ENCODE measurements around the gene SCART1.
"Not testable (repeated sequence)": the region's sequence is repeated elsewhere in the genome, so short reads cannot be mapped to it uniquely, and the experiment has no call there.

The SCART1 gene

DNA sequence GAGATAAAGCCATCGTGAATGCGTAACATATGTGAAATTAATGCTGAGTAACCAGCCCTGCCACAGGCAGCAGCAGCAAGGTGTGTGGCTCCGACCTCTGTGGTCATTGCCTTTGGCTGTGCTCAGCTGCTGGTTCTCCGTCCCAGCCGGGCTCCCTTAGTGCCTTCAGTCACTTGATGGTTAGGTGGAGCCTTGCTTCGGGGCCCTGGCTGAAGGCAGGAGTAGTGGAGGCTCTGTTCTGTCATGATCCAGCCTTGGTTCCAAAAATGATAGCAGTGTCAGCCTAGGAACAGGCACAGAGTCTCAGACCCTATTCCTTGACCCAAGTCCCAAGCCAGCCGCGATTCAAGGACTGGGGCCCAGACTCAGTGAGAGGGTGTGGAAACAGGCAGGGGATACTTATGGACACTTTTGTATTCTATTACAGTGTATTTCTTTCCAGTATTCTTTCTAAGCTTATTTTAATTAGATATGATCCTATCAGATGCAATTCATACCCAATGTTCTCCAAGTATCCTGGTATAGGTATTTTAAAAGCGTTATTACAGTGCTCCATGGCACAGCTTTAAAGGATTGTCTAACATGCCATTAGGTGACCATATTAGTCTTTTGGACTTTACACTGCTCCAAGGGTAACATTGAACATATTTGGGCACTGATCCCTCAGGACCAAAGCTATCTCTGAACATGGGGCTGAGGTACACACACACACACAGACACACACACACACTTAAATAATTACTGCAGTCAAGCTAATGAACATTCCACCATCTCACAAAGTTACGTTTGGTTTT, 9.0 kb downstream of the SCART1 start:
- Histone ChIP-seq H3K9ac (ENCODE audit: low read depth in 1 of 2, low read length in 2 of 2) (no peak overlapping the region), H3K27ac (ENCODE audit: low read depth in 2 of 2, low read length in 2 of 2) (no peak overlapping the region), H3K4me1 (ENCODE audit: control insufficient read depth in 2 of 2, insufficient read depth in 2 of 2, low read length in 2 of 2) (no peaks in the 10 kb centered on the region), H3K9me3 (ENCODE audit: control insufficient read depth in 2 of 2, low read length in 2 of 2) (no peaks in the 10 kb centered on the region), H3K27me3 (ENCODE audit: control insufficient read depth in 2 of 2, insufficient read depth in 2 of 2, low read length in 2 of 2) (no peaks in the 10 kb centered on the region), H3K4me3 (ENCODE audit: low read length in 2 of 2) (no peak overlapping the region), H3K36me3 (ENCODE audit: control insufficient read depth in 2 of 2, insufficient read depth in 2 of 2, low read length in 2 of 2) (no peaks in the 10 kb centered on the region)

DNA sequence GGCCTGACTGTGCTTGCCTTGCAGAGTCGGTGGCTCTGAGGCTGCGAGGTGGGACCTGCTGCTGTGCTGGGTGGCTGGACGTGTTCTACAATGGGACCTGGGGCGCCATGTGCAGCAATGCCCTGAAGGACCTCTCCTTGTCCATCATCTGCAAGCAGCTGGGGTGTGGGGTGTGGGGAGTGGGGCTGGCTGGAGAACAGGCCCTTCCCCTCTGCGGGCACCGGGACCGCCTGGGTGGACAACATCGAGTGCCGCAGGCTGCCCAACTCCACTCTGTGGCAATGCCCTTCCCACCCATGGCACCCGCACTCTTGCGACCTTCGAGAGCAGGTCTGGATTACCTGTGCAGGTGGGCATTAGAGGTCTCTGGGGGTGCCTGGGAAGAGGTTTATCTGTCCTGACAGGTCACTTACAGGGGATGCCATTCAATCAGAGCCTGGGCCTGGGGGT, 10.9 kb downstream of the SCART1 start:
- no peak overlapping the region for H3K27ac ChIP-seq (ENCODE audit: low read depth in 2 of 2, low read length in 2 of 2)
- H3K4me1 ChIP-seq (ENCODE audit: control insufficient read depth in 2 of 2, insufficient read depth in 2 of 2, low read length in 2 of 2), result no peaks in the 10 kb centered on the region
- H3K4me3 ChIP-seq (ENCODE audit: low read length in 2 of 2), result no peak overlapping the region
- H3K9ac ChIP-seq (ENCODE audit: low read depth in 1 of 2, low read length in 2 of 2), result no peak overlapping the region
- no peaks in the 10 kb centered on the region for H3K27me3 ChIP-seq (ENCODE audit: control insufficient read depth in 2 of 2, insufficient read depth in 2 of 2, low read length in 2 of 2)
- no peaks in the 10 kb centered on the region for H3K36me3 ChIP-seq (ENCODE audit: control insufficient read depth in 2 of 2, insufficient read depth in 2 of 2, low read length in 2 of 2)
- H3K9me3 ChIP-seq (ENCODE audit: control insufficient read depth in 2 of 2, low read length in 2 of 2), result no peaks in the 10 kb centered on the region

DNA sequence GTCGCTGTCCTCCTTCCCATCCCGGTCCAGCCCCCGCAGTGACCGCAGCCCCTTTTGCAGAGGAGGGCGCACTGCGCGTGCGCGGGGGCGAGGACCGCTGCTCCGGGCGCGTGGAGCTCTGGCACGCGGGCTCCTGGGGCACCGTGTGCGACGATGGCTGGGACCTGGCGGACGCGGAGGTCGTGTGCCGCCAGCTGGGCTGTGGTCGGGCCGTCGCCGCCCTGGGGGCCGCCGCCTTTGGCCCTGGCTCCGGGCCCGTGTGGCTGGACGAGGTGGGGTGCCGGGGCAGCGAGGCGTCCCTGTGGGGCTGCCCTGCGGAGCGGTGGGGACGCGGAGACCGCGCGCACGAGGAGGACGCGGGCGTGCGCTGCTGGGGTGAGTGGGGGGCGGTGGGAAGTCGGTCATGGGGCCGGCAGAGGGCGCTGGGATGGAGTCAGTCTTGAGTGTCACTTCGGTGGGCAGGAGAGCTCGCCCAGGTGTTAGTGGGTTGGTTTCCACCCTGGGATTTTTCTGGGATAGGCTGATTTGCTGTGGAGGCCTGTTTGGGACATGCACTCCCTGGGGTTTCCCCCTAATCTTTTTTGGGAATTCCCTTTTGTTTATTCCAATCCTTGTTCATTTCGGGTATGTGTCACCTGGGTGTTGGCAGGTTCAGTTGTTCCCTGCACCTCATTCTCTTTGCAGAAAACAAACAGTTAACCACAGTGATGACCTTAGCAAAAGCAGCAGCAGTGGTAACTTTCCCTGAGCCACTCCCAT, 11.6 kb downstream of the SCART1 start:
- Histone ChIP-seq H3K36me3 (ENCODE audit: control insufficient read depth in 2 of 2, insufficient read depth in 2 of 2, low read length in 2 of 2) (no peaks in the 10 kb centered on the region), H3K9me3 (ENCODE audit: control insufficient read depth in 2 of 2, low read length in 2 of 2) (no peaks in the 10 kb centered on the region), H3K4me3 (ENCODE audit: low read length in 2 of 2) (no peak overlapping the region), H3K27me3 (ENCODE audit: control insufficient read depth in 2 of 2, insufficient read depth in 2 of 2, low read length in 2 of 2) (no peaks in the 10 kb centered on the region), H3K4me1 (ENCODE audit: control insufficient read depth in 2 of 2, insufficient read depth in 2 of 2, low read length in 2 of 2) (no peaks in the 10 kb centered on the region), H3K9ac (ENCODE audit: low read depth in 1 of 2, low read length in 2 of 2) (no peak overlapping the region), H3K27ac (ENCODE audit: low read depth in 2 of 2, low read length in 2 of 2) (no peak overlapping the region)

DNA sequence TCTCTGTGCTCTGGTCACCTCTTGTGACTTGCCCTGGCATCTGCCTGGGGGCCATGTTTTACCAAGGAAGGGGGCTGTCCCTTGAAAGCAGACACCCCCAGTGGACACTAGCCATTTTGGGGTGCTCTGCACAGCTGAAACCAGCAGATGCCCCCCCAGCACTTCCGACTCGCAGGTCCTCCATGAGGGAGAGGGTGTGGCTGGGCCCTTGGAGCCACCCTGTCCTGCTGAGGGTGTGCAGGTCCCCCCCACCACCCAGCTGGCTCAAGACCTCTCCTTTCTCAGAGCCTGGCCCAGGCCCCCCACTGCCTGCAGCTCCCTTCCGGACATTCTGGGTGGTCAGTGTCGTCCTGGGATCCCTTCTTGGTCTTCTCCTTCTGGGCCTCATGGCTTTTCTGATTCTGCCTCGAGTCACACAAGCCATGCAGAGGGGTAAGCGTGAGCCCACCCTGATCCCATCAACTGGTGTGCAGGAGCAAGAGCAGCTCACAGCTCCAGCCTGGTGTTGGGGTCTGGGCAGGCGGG, 12.3 kb downstream of the SCART1 start:
- no peaks in the 10 kb centered on the region for H3K9me3 ChIP-seq (ENCODE audit: control insufficient read depth in 2 of 2, low read length in 2 of 2)
- H3K27me3 ChIP-seq (ENCODE audit: control insufficient read depth in 2 of 2, insufficient read depth in 2 of 2, low read length in 2 of 2), result no peaks in the 10 kb centered on the region
- H3K4me1 ChIP-seq (ENCODE audit: control insufficient read depth in 2 of 2, insufficient read depth in 2 of 2, low read length in 2 of 2), result no peaks in the 10 kb centered on the region
- no peak overlapping the region for H3K4me3 ChIP-seq (ENCODE audit: low read length in 2 of 2)
- no peak overlapping the region for H3K27ac ChIP-seq (ENCODE audit: low read depth in 2 of 2, low read length in 2 of 2)
- no peak overlapping the region for H3K9ac ChIP-seq (ENCODE audit: low read depth in 1 of 2, low read length in 2 of 2)
- no peaks in the 10 kb centered on the region for H3K36me3 ChIP-seq (ENCODE audit: control insufficient read depth in 2 of 2, insufficient read depth in 2 of 2, low read length in 2 of 2)

DNA sequence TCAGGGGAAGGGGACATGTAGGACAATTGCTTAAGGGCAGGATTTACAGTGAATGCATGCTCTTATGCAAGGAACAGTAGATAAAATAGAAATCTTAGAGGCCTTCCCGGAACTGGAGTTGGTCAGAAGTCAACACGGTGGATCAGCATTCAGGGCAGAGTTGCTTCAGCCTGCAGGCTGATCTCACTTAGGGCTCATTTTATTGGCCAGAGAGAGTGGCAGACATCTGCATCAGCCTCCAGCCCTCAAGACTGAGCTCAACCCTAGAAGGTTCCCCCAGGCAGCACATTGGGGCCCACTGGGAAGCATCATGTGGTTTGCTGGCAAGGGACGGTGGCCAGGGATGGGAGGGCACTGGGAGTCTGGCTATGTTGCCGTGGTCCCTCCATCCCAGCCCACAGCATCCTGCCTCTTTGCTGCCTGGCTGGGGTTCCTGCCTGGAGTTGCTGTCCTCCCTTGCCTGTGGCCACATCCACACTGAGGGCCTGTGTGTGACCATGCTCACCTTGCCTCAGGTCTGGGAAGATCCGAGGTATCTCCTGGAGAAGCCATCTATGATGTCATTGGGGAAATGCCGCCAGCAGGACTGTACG, 13.0 kb downstream of the SCART1 start:
- no peaks in the 10 kb centered on the region for H3K9me3 ChIP-seq (ENCODE audit: control insufficient read depth in 2 of 2, low read length in 2 of 2)
- no peaks in the 10 kb centered on the region for H3K27me3 ChIP-seq (ENCODE audit: control insufficient read depth in 2 of 2, insufficient read depth in 2 of 2, low read length in 2 of 2)
- H3K4me1 ChIP-seq (ENCODE audit: control insufficient read depth in 2 of 2, insufficient read depth in 2 of 2, low read length in 2 of 2), result no peaks in the 10 kb centered on the region
- no peak overlapping the region for H3K9ac ChIP-seq (ENCODE audit: low read depth in 1 of 2, low read length in 2 of 2)
- H3K36me3 ChIP-seq (ENCODE audit: control insufficient read depth in 2 of 2, insufficient read depth in 2 of 2, low read length in 2 of 2), result no peaks in the 10 kb centered on the region
- H3K27ac ChIP-seq (ENCODE audit: low read depth in 2 of 2, low read length in 2 of 2), result no peak overlapping the region
- no peak overlapping the region for H3K4me3 ChIP-seq (ENCODE audit: low read length in 2 of 2)

DNA sequence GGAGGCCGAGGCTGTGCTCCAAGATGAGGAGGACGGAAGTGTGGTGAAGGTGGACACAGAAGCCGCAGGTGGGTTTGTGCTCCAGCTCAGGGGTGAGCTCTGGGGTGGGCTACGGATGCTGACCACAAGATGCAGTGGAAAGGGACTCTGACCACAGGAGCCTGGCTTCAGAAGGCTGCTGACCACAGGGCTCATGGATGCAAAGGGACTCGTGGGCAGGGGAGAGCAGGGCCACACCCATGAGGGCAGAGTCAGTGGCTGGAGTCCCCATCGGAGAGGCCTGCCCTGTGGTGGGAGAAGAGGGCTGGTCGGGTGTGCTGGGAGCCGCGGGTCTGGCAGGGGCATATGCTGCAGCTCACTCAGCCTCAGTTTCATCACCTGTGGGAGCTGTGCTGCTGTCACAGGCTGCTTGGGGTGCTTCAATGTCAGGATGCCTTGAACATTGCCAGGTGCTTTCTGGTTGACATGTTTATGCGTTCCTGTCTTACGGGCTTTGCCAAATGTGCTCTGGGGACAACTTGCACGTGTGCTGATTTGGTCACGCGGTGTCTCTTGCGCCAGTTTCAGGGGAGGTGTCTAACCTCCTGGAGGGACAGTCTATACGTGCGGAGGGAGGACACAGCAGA, 13.7 kb downstream of the SCART1 start:
- Histone ChIP-seq H3K4me3 (ENCODE audit: low read length in 2 of 2) (no peak overlapping the region), H3K9me3 (ENCODE audit: control insufficient read depth in 2 of 2, low read length in 2 of 2) (no peaks in the 10 kb centered on the region), H3K36me3 (ENCODE audit: control insufficient read depth in 2 of 2, insufficient read depth in 2 of 2, low read length in 2 of 2) (no peaks in the 10 kb centered on the region)

DNA sequence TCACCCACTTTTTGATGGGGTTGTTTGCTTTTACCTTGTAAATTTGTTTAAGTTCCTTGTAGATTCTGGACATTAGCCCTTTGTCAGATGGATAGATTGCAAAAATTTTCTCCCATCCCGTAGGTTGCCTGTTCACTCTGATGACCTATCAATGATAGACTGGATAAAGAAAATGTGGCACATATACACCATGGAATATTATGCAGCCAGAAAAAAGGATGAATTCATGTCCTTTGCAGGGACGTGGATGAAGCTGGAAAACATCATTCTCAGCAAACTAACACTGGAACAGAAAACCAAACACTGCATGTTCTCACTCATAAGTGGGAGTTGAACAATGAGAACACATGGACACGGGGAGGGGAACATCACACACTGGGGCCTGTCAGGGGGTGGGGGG, 15.5 kb downstream of the SCART1 start:
- not testable (repeated sequence) for H3K36me3 ChIP-seq (ENCODE audit: control insufficient read depth in 2 of 2, insufficient read depth in 2 of 2, low read length in 2 of 2); H3K27ac ChIP-seq (ENCODE audit: low read depth in 2 of 2, low read length in 2 of 2); H3K9me3 ChIP-seq (ENCODE audit: control insufficient read depth in 2 of 2, low read length in 2 of 2); H3K9ac ChIP-seq (ENCODE audit: low read depth in 1 of 2, low read length in 2 of 2); H3K4me1 ChIP-seq (ENCODE audit: control insufficient read depth in 2 of 2, insufficient read depth in 2 of 2, low read length in 2 of 2); H3K4me3 ChIP-seq (ENCODE audit: low read length in 2 of 2); H3K27me3 ChIP-seq (ENCODE audit: control insufficient read depth in 2 of 2, insufficient read depth in 2 of 2, low read length in 2 of 2)

More for the DNA sequence above, 13.7 kb downstream of the SCART1 start:
- no peak overlapping the region for H3K9ac ChIP-seq (ENCODE audit: low read depth in 1 of 2, low read length in 2 of 2)
- no peaks in the 10 kb centered on the region for H3K27me3 ChIP-seq (ENCODE audit: control insufficient read depth in 2 of 2, insufficient read depth in 2 of 2, low read length in 2 of 2)
- no peaks in the 10 kb centered on the region for H3K4me1 ChIP-seq (ENCODE audit: control insufficient read depth in 2 of 2, insufficient read depth in 2 of 2, low read length in 2 of 2)
- H3K27ac ChIP-seq (ENCODE audit: low read depth in 2 of 2, low read length in 2 of 2), result no peak overlapping the region

DNA sequence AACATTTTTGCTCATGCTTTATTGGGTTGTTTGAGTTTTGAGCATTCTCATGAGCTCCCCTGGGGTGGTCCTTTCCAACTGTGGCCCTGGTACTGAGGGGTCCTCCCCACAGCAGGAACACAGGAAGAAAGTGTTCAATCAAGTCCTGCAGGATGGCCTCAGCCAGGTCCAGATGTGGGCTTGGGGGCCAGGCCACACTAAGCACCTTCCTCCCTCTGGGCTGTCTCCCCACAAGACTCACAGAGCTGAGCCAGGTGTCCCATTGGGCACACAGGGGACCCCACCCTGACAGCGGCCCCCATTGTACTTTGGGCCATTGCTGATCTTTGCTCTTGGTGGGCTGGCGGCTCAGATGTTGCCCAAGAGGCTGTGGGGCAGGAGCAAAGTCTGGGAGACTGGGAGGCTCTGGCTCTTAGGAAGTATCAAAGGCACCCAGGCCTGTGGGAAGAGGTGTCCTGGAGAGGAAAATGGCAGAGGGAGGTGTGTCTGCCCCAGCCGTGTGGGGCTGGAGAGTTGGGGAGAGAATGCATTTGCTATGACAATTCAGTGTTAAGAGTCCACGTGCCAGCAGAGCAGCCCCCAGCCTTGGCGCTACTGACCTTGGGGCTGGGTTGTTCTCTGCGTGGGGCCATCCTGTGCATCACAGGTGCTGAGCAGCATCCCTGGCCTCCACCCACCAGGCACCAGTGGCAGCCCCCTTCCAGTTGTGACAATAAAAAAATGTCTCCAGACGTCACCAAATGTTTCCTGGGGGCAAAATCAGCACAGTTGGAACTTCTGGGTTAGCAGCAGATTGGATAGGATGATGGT, 17.8 kb downstream of the SCART1 start:
- H3K27ac ChIP-seq (ENCODE audit: low read depth in 2 of 2, low read length in 2 of 2), result no peak overlapping the region
- no peak overlapping the region for H3K9ac ChIP-seq (ENCODE audit: low read depth in 1 of 2, low read length in 2 of 2)
- H3K4me1 ChIP-seq (ENCODE audit: control insufficient read depth in 2 of 2, insufficient read depth in 2 of 2, low read length in 2 of 2), result no peaks in the 10 kb centered on the region
- no peaks in the 10 kb centered on the region for H3K9me3 ChIP-seq (ENCODE audit: control insufficient read depth in 2 of 2, low read length in 2 of 2)
- no peak overlapping the region for H3K4me3 ChIP-seq (ENCODE audit: low read length in 2 of 2)
- no peaks in the 10 kb centered on the region for H3K36me3 ChIP-seq (ENCODE audit: control insufficient read depth in 2 of 2, insufficient read depth in 2 of 2, low read length in 2 of 2)
- no peaks in the 10 kb centered on the region for H3K27me3 ChIP-seq (ENCODE audit: control insufficient read depth in 2 of 2, insufficient read depth in 2 of 2, low read length in 2 of 2)

DNA sequence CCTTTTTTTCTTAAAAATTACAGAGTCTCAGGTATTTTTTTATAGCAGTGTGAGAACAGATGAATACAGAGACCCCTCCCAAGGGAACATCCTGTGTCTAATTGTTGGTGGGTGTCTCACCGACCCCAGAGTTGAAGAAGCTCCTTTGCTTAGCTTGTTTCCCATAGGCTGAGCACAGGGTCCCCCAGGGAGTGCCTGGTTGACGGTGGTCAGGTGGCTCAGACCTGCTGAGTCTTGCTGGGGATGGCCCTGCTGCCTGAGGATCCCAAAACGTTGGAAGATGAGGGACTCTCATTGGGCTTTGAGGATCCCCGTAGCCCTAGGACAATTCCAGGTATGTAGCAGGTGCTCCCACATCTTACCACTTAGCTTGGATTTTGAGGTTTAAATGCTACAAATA, 19.5 kb downstream of the SCART1 start:
- no peak overlapping the region for H3K4me3 ChIP-seq (ENCODE audit: low read length in 2 of 2)
- H3K27ac ChIP-seq (ENCODE audit: low read depth in 2 of 2, low read length in 2 of 2), result no peak overlapping the region
- H3K36me3 ChIP-seq (ENCODE audit: control insufficient read depth in 2 of 2, insufficient read depth in 2 of 2, low read length in 2 of 2), result no peaks in the 10 kb centered on the region
- H3K27me3 ChIP-seq (ENCODE audit: control insufficient read depth in 2 of 2, insufficient read depth in 2 of 2, low read length in 2 of 2), result no peaks in the 10 kb centered on the region
- H3K4me1 ChIP-seq (ENCODE audit: control insufficient read depth in 2 of 2, insufficient read depth in 2 of 2, low read length in 2 of 2), result no peaks in the 10 kb centered on the region
- H3K9ac ChIP-seq (ENCODE audit: low read depth in 1 of 2, low read length in 2 of 2), result no peak overlapping the region
- H3K9me3 ChIP-seq (ENCODE audit: control insufficient read depth in 2 of 2, low read length in 2 of 2), result no peaks in the 10 kb centered on the region
